GM19463 (cell line): Measurements from ENCODE around the gene CRHBP.
"Not testable (repeated sequence)": the region's sequence is repeated elsewhere in the genome, so short reads cannot be mapped to it uniquely, and the experiment has no call there.

ENCODE experiments used
- ATAC-seq: cut with Tn5 transposase; IDR thresholded peaks from one replicate; pipeline ENCODE4 v1.9.1; 2021; ENCODE audit warnings: mild to moderate bottlenecking, moderate library complexity; ENCODE audit not compliant: unreplicated experiment

CRHBP gene

DNA sequence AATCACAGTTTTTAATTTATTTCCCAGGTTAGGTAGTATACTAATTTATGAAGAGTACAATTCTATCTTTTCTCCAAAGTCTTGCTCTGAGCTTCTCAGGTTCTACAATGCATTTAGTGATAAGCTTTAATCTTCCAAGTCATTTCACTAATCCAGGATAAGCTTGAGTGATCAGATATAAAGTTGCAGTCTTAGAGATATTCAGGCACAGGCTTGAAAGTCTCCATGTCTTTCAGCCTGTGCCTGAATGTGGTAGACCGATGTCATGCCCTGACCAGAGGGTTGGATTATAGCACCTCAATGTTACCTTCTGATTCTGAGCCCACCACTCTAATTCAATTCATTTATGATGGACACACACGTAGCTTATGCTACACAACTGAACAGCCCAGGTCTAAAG, 3.2 kb downstream of the CRHBP start:
- ATAC-seq, result no peak

GRCh38 chr5:76958991-76959767, 6.3 kb downstream of the CRHBP start:
- no peak for ATAC-seq

- ATAC-seq, result peak; percentile 97
Measured at GRCh38 chr5:76960004-76960625, 7.3 kb downstream of the CRHBP start.

DNA sequence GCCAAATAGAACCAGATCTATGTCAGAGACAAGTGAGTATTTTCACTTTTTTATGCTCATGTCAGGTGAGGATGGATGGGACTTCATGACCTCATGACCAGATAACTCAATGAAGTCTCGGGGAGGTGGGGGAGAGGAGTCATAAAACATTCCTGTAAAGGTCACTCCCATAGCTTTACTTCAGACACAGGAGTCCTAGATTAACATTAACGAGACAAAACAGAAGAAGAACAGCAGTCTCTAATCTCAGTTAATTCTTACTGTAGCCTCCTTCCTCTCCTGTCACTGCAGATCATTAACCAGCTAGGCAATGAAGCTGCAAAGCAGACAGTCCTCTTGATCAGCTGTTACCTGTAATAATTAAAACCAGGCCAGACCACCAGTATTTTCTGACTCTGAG, 11.2 kb downstream of the CRHBP start:
- no peak for ATAC-seq

GRCh38 chr5:76971511-76971910, 18.7 kb downstream of the CRHBP start:
- no peak for ATAC-seq

- no peak for ATAC-seq
Measured at GRCh38 chr5:76972689-76973088, 19.8 kb downstream of the CRHBP start.

DNA sequence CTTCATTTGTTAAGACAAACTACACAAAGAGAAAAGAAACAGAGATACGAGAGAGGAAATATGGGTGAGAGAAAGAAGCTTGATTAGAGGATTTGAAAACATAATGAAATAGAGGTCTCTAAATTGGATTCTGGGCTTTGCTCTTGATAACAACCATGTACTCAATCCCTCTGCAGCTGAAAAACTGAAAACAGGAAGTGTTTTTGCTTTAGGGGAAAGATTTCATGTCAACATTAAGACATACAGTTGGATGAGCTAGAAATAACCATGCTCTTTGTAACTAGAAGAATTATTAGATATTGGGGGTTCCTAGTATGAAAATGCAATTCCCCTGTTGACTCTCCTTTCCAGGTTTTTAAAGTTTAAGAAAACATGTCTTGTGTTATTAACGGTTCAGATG, 21.9 kb downstream of the CRHBP start:
- ATAC-seq, result no peak

DNA sequence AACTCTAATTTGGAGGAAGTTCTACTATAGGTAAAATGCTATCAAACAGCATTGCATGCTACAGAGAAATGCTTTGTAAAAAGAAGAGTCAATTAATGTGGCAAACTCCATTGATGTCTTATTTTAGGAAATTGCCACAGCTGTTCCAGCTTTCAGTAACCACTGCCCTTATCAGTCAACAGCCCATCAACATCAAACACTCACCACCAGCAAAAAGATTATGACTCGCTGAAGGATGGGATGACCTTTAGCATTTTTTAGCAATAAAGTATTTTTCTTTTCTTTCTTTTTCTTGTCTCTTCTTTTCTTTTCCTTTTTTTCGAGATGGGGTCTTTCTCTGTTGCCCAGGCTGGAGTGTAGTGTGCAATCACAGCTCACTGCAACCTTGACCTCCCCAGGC, 26.0 kb downstream of the CRHBP start:
- no peak for ATAC-seq

DNA sequence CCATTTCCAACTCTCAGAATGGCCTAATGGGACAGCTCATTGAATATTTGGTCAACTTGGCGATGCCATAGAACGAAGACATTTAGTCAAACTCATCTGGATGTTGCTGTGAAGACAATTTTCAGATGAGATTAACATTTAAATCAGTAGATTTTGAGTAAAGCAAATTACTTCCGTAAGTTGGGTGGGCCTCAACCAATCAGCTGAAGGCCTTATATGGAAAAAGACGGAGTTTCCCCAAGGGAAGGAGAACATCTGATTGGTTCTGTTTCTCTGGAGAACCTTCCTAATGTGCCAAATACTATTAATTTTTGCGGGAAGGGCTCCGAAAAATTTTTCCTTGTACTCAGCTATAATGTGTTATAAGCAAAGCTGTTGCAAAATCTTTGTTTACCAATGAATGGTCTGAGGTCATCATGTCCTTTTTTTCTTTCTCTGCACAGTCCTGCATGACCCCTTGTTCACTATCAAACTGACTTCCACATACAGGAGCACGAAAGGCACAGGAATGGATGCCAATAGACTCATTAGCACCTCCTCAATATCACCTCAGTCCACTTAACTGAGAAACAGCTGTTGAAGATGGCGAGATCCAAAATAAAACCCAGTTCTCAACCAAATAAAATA, 27.8 kb downstream of the CRHBP start:
- no peak for ATAC-seq

- ATAC-seq, result no peak
Measured at GRCh38 chr5:76982450-76982849, 29.6 kb downstream of the CRHBP start.

DNA sequence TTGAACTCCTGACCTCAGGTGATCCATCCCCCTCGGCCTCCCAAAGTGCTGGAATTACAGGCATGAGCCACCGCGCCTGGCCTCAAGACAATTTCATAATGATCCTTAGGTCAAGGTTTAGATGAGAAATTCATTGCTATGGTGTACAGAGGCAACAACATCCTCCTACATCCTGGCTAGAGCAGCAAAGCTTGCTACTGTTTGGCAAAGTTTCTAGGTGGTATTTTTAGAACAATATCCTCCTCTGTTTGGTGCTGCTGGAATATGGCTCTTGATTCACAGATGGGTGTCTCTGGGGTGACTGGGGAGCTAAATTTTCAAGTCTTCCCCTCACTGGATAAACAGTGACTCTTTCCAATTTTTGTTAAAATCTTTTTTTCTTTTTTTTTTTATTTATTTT, 30.6 kb downstream of the CRHBP start:
- ATAC-seq, result no peak

GRCh38 chr5:76986825-76987526, 34.1 kb downstream of the CRHBP start:
- no peak for ATAC-seq

GRCh38 chr5:76990899-76991459, 38.1 kb downstream of the CRHBP start:
- ATAC-seq, result no peak

- not testable (repeated sequence) for ATAC-seq
Measured at GRCh38 chr5:76993436-76993835, 40.6 kb downstream of the CRHBP start.

GRCh38 chr5:76994337-76994736, 41.5 kb downstream of the CRHBP start:
- no peak for ATAC-seq

GRCh38 chr5:76998251-76998650, 45.4 kb downstream of the CRHBP start:
- ATAC-seq, result not testable (repeated sequence)

DNA sequence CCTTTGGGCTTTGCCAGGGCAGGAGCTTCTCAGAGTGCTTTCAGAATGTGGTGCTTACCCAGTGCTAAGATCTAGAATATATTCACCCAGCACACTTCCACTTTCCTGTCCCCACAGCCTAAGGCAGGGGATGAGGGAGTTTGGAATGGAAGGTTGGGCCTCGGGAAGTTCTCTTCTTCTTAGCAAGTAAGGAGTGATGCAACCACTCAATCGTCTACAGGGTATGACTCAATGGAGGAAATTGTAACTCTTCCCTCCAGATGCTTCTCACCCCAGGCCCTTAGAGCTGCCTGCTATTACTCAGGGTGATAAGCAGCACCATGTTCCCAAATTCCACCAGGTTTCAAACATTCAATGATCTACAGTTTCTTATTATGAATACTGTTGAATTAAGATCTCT, 46.6 kb downstream of the CRHBP start:
- no peak for ATAC-seq

DNA sequence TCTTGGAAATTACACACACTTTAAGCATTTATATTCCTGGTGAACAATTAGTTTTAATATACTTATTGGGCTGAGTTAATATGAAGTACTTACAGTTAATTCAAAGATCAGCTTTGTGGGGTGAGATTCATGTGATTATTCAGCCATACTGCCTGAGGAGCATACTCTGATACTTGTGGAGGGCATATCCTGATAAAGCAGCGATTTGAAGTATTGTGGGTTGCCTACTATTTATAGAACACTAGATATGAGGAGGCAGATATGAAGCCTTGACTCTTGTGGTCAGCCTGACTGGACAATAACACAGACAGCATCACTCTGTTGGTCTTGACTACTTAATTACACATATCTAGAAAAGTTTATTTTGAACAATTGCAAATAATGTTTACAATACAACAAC, 50.4 kb downstream of the CRHBP start:
- ATAC-seq, result no peak

GRCh38 chr5:77006124-77006523, 53.3 kb downstream of the CRHBP start:
- no peak for ATAC-seq

DNA sequence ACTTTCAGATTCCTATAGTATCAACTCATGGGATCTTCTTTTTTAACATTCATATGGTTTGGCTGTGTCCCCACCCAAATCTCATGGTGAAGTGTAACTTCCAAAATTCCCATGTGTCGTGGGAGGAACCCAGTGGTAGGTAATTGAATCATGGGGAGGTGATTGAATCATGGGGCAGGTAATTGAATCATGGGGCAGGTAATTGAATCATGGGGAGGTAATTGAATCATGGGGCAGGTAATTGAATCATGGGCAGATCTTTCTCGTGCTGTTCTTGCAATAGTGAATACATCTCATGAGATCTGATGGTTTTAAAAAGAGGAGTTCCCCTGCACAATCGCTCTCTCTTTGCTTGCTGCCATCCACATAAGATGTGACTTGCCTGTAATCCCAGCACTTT, 55.6 kb downstream of the CRHBP start:
- ATAC-seq, result no peak

GRCh38 chr5:77010243-77010642, 57.4 kb downstream of the CRHBP start:
- no peak for ATAC-seq
